Measurements from ENCODE around the gene TSPAN5. TPM values are rescaled to one million over a fixed set of nuclear protein-coding genes. Genes with fewer than 3 reads are reported as not detected.
"Not testable (repeated sequence)": the region's sequence is repeated elsewhere in the genome, so short reads cannot be mapped to it uniquely, and the experiment has no call there.

The TSPAN5 gene
- total RNA-seq, 1 donor from 2014 or later: 1.7 TPM

GRCh38 chr4:98482847-98483806 lies 175.3 kb downstream of the TSPAN5 start:
- no peaks in the 10 kb centered on the region for H3K27me3 ChIP-seq (ENCODE audit: low read depth)
- intact Hi-C loops (cut with micrococcal nuclease): no loop called here
- H3K4me1 ChIP-seq: no peaks in the 10 kb centered on the region
- no peaks in the 10 kb centered on the region for H3K36me3 ChIP-seq
- no peak for DNase-seq
- H3K27ac ChIP-seq (replicated peaks): no peak overlapping the region
- no peak overlapping the region for H3K4me3 ChIP-seq
- no peaks in the 10 kb centered on the region for H3K9me3 ChIP-seq (replicated peaks)
- TF ChIP-seq CTCF (IDR thresholded peaks at IDR 0.05; ENCODE audit: borderline replicate concordance): no peak

GRCh38 chr4:98482503-98482846 lies 175.9 kb downstream of the TSPAN5 start:
- Histone ChIP-seq H3K4me1 (no peaks in the 10 kb centered on the region), H3K27me3 (ENCODE audit: low read depth) (no peaks in the 10 kb centered on the region), H3K9me3 (replicated peaks) (no peaks in the 10 kb centered on the region), H3K36me3 (no peaks in the 10 kb centered on the region), H3K4me3 (no peak overlapping the region), H3K27ac (replicated peaks) (no peak overlapping the region)
- DNase-seq: no peak
- TF ChIP-seq CTCF (IDR thresholded peaks at IDR 0.05; ENCODE audit: borderline replicate concordance): no peak
- intact Hi-C loops (cut with micrococcal nuclease): no loop called here

- H3K27me3 ChIP-seq (ENCODE audit: low read depth): no peaks in the 10 kb centered on the region
- DNase-seq: no peak
- intact Hi-C loops (cut with micrococcal nuclease): no loop called here
- no peaks in the 10 kb centered on the region for H3K4me1 ChIP-seq
- H3K9me3 ChIP-seq (replicated peaks): no peaks in the 10 kb centered on the region
- no peak overlapping the region for H3K4me3 ChIP-seq
- H3K27ac ChIP-seq (replicated peaks): no peak overlapping the region
- TF ChIP-seq CTCF (IDR thresholded peaks at IDR 0.05; ENCODE audit: borderline replicate concordance): no peak
- H3K36me3 ChIP-seq: no peaks in the 10 kb centered on the region
Observed at GRCh38 chr4:98481167-98481566, 177.2 kb downstream of the TSPAN5 start.

- no peak for TF ChIP-seq CTCF (IDR thresholded peaks at IDR 0.05; ENCODE audit: borderline replicate concordance)
- H3K4me3 ChIP-seq: no peak overlapping the region
- H3K4me1 ChIP-seq: no peaks in the 10 kb centered on the region
- no peak for DNase-seq
- H3K27ac ChIP-seq (replicated peaks): no peak overlapping the region
- intact Hi-C loops (cut with micrococcal nuclease): no loop called here
- H3K36me3 ChIP-seq: no peaks in the 10 kb centered on the region
- H3K9me3 ChIP-seq (replicated peaks): no peaks in the 10 kb centered on the region
- H3K27me3 ChIP-seq (ENCODE audit: low read depth): no peaks in the 10 kb centered on the region
Observed at GRCh38 chr4:98480535-98480934, 177.9 kb downstream of the TSPAN5 start.

- H3K4me1 ChIP-seq; H3K4me3 ChIP-seq; H3K27ac ChIP-seq (replicated peaks); intact Hi-C loops (cut with micrococcal nuclease); H3K27me3 ChIP-seq (ENCODE audit: low read depth); DNase-seq; H3K36me3 ChIP-seq; H3K9me3 ChIP-seq (replicated peaks): not testable (repeated sequence)
Observed at GRCh38 chr4:98479590-98479989, 178.8 kb downstream of the TSPAN5 start.

- no peaks in the 10 kb centered on the region for H3K27me3 ChIP-seq (ENCODE audit: low read depth)
- H3K4me3 ChIP-seq: no peak overlapping the region
- DNase-seq: no peak
- intact Hi-C loops (cut with micrococcal nuclease): no loop called here
- H3K27ac ChIP-seq (replicated peaks): no peak overlapping the region
- H3K36me3 ChIP-seq: no peaks in the 10 kb centered on the region
- TF ChIP-seq CTCF (IDR thresholded peaks at IDR 0.05; ENCODE audit: borderline replicate concordance): no peak
- no peaks in the 10 kb centered on the region for H3K4me1 ChIP-seq
- H3K9me3 ChIP-seq (replicated peaks): no peaks in the 10 kb centered on the region
Observed at GRCh38 chr4:98476891-98477290, 181.5 kb downstream of the TSPAN5 start.

Data from left ventricle myocardium inferior (tissue), 1 donor.